Liver (tissue), 9 donors: ENCODE measurements around the gene UBA1. TPM values are rescaled to one million over a fixed set of nuclear protein-coding genes. Genes with fewer than 3 reads are reported as not detected.

Experiments used
- DNase-seq: peaks from one replicate; pipeline ENCODE4 v3.0.0-alpha.2; 2017; ENCODE audit warnings: low spot score
- H3K27ac ChIP-seq, 2 donors: one replicate each; pipeline ENCODE4 v1.7.0; 2013; ENCODE audit warnings: inconsistent platforms in 2 of 2, low read length in 2 of 2, control low read depth in 1 of 2, low read depth in 1 of 2, mild to moderate bottlenecking in 1 of 2
- H3K27me3 ChIP-seq, 4 donors: one replicate each; pipeline versions ENCODE4 v1.6.1 to v1.7.0; 2013; ENCODE audit warnings: low read length in 3 of 4, inconsistent platforms in 1 of 4, mild to moderate bottlenecking in 1 of 4, moderate library complexity in 1 of 4; ENCODE audit not compliant: control insufficient read depth in 4 of 4, insufficient read depth in 4 of 4
- H3K36me3 ChIP-seq, 4 donors: one replicate each; pipeline versions ENCODE4 v1.6.1 to v1.7.0; 2013; ENCODE audit warnings: low read length in 3 of 4, mild to moderate bottlenecking in 3 of 4, low read depth in 1 of 4, moderate library complexity in 1 of 4; ENCODE audit not compliant: control insufficient read depth in 4 of 4, insufficient read depth in 3 of 4
- H3K4me1 ChIP-seq, 4 donors: one replicate each; pipeline versions ENCODE4 v1.6.1 to v1.7.0; 2013; ENCODE audit warnings: low read length in 3 of 4, mild to moderate bottlenecking in 3 of 4, moderate library complexity in 1 of 4; ENCODE audit not compliant: control insufficient read depth in 4 of 4, insufficient read depth in 4 of 4
- H3K4me3 ChIP-seq, 3 donors: one replicate each; pipeline versions ENCODE4 v1.6.1 to v1.7.0; 2013; ENCODE audit warnings: low read length in 3 of 3, control low read depth in 1 of 3, low read depth in 1 of 3, mild to moderate bottlenecking in 1 of 3
- H3K9ac ChIP-seq, 2 donors: one replicate each; pipeline ENCODE4 v1.7.0; 2013; ENCODE audit warnings: low read length in 2 of 2, mild to moderate bottlenecking in 2 of 2, moderate library complexity in 2 of 2, control low read depth in 1 of 2, low read depth in 1 of 2
- H3K9me3 ChIP-seq, 4 donors: one replicate each; pipeline versions ENCODE4 v1.6.1 to v1.7.0; 2013; ENCODE audit warnings: low read length in 3 of 4; ENCODE audit not compliant: control insufficient read depth in 4 of 4
- ATF3 ChIP-seq: IDR thresholded peaks from 2 replicates; pipeline ENCODE4 v1.6.1; 2016; ENCODE audit warnings: antibody characterized with exemption
- CTCF ChIP-seq: fragments of 150-350 bp; IDR thresholded peaks from 2 replicates; pipeline ENCODE4 v1.5.1; 2017; ENCODE audit warnings: improper control_type of control experiment, low read depth, low read length; ENCODE audit not compliant: missing input control
- EGR1 ChIP-seq, 2 donors: IDR thresholded peaks; 2 replicates each; pipeline ENCODE4 v1.6.1; 2016 to 2018; ENCODE audit warnings: antibody characterized with exemption in 2 of 2, low read depth in 2 of 2
- FOXA1 ChIP-seq: IDR thresholded peaks from 2 replicates; pipeline ENCODE4 v1.6.1; 2016; ENCODE audit warnings: antibody characterized with exemption
- FOXA2 ChIP-seq: IDR thresholded peaks from 2 replicates; pipeline ENCODE4 v1.6.1; 2016; ENCODE audit warnings: antibody characterized with exemption
- HNF4A ChIP-seq, 2 donors: conservative IDR thresholded peaks; 2 replicates each; pipeline ENCODE4 v1.6.1; 2016; ENCODE audit warnings: antibody characterized with exemption in 2 of 2, mild to moderate bottlenecking in 2 of 2
- HNF4G ChIP-seq: IDR thresholded peaks from 2 replicates; pipeline ENCODE4 v1.6.1; 2016; ENCODE audit warnings: antibody characterized with exemption
- JUND ChIP-seq, 2 donors: IDR thresholded peaks; 2 replicates each; pipeline ENCODE4 v1.6.1; 2016; ENCODE audit warnings: antibody characterized with exemption in 2 of 2
- MAX ChIP-seq: IDR thresholded peaks from 2 replicates; pipeline ENCODE4 v1.6.1; 2016; ENCODE audit warnings: antibody characterized with exemption
- NR2F2 ChIP-seq: IDR thresholded peaks from 2 replicates; pipeline ENCODE4 v1.6.1; 2016; ENCODE audit warnings: antibody characterized with exemption
- REST ChIP-seq: IDR thresholded peaks from 2 replicates; pipeline ENCODE4 v1.6.1; 2016; ENCODE audit warnings: antibody characterized with exemption, mild to moderate bottlenecking
- RXRA ChIP-seq, 2 donors: IDR thresholded peaks; 2 replicates each; pipeline ENCODE4 v1.6.1; 2017 to 2018; ENCODE audit warnings: antibody characterized with exemption in 2 of 2, mild to moderate bottlenecking in 1 of 2
- SP1 ChIP-seq: IDR thresholded peaks from 2 replicates; pipeline ENCODE4 v1.6.1; 2018; ENCODE audit warnings: antibody characterized with exemption, mild to moderate bottlenecking
- TAF1 ChIP-seq: conservative IDR thresholded peaks from 2 replicates; pipeline ENCODE4 v1.6.1; 2016; ENCODE audit warnings: antibody characterized with exemption, mild to moderate bottlenecking
- YY1 ChIP-seq: IDR thresholded peaks from 2 replicates; pipeline ENCODE4 v1.6.1; 2016; ENCODE audit warnings: antibody characterized with exemption, mild to moderate bottlenecking
- ZBTB33 ChIP-seq: IDR thresholded peaks from 2 replicates; pipeline ENCODE4 v1.6.1; 2016; ENCODE audit warnings: antibody characterized with exemption
- WGBS: extraction: QIAGEN DNeasy Blood & Tissue Kit; methylation state at CpG from one replicate; pipeline ENCODE4 v1.1.7; 2013; 5-methylcytosine and 5-hydroxymethylcytosine counted together
- polyA plus RNA-seq, 2 donors: library from polyadenylated mRNA; stranded (reverse) in 1 of 2; unstranded in 1 of 2; fragments of 200-250 nt in 1 of 2; fragments of >200 nt in 1 of 2; fragmentation: Nextera tagmentation in 1 of 2; extraction: Ambion mirVana in 1 of 2; gene quantifications; one replicate each; pipeline versions ENCODE4 v1.2.1 to v1.2.3, GENCODE V29; 2013 to 2015
- total RNA-seq, 2 donors: library from RNA; depleted of rRNA; stranded (reverse); fragments of >200 nt; gene quantifications; one replicate each; pipeline ENCODE4 v1.2.3, GENCODE V29; 2014
- donor health status: healthy.
- donor health status: healthy.
- donor health status: healthy.
- donor health status: healthy.
- donor health status: healthy.

UBA1 gene
- total and polyA plus RNA-seq, 4 donors, result 39.8 to 85.4 (median 68.7) TPM

- no peak for TF ChIP-seq CTCF
- no peak for TF ChIP-seq MAX
- no peak for TF ChIP-seq JUND (IDR thresholded peaks at IDR 0.05)
Observed at GRCh38 chrX:47227334-47227583, 33.6 kb downstream of the UBA1 start (continued).

GRCh38 chrX:47228550-47229270, 35.1 kb downstream of the UBA1 start:
- peaks cover 8 to 52% (median 29%) of the 10 kb centered on the region in 4 donors for H3K36me3 ChIP-seq
- H3K9ac ChIP-seq, result no peak overlapping the region
- H3K27ac ChIP-seq, result no peak overlapping the region
- DNase-seq, result no peak
- no peaks in the 10 kb centered on the region for H3K27me3 ChIP-seq
- no peak overlapping the region for H3K4me3 ChIP-seq
- TF ChIP-seq FOXA2 (no peak), HNF4G (no peak), YY1 (no peak), EGR1 (IDR thresholded peaks at IDR 0.05; ENCODE audit: low read depth in 2 of 2) (no peak)
- no peaks in the 10 kb centered on the region for H3K9me3 ChIP-seq
- WGBS, result 94% methylated on average over 12 of the region's 12 CpGs
- peaks cover 0 to 7% (median 0%) of the 10 kb centered on the region in 4 donors for H3K4me1 ChIP-seq

GRCh38 chrX:47229427-47229826, 35.8 kb downstream of the UBA1 start:
- 88% methylated on average over 6 of the region's 6 CpGs for WGBS
- no peaks in the 10 kb centered on the region for H3K27me3 ChIP-seq
- peaks cover 0 to 7% (median 0%) of the 10 kb centered on the region in 4 donors for H3K4me1 ChIP-seq
- H3K4me3 ChIP-seq, result no peak overlapping the region
- H3K9ac ChIP-seq, result no peak overlapping the region
- peaks cover 8 to 45% (median 23%) of the 10 kb centered on the region in 4 donors for H3K36me3 ChIP-seq
- DNase-seq, result no peak
- no peaks in the 10 kb centered on the region for H3K9me3 ChIP-seq
- H3K27ac ChIP-seq, result no peak overlapping the region
- TF ChIP-seq YY1 (no peak), TAF1 (no peak), RXRA (IDR thresholded peaks at IDR 0.05) (no peak), JUND (IDR thresholded peaks at IDR 0.05) (no peak), REST (no peak), ATF3 (no peak), HNF4A (conservative IDR thresholded peaks at IDR 0.05) (no peak), HNF4G (no peak), FOXA1 (no peak), NR2F2 (no peak), CTCF (no peak), ZBTB33 (no peak), SP1 (no peak), FOXA2 (no peak), MAX (no peak)
